Panc1 (cell line): ENCODE measurements around the gene DLGAP4. TPM values are rescaled to one million over a fixed set of nuclear protein-coding genes. Genes with fewer than 3 reads are reported as not detected.

ENCODE experiments used
- ATAC-seq: fragments of 200-7000 bp; cut with Tn5 transposase; 2 replicates; pipeline ENCODE4 v1.9.1; 2020; ENCODE audit warnings: mild to moderate bottlenecking, moderate library complexity
- BruUV-seq: library from RNA; stranded (reverse); fragments of 400-500 nt; replicated peaks from 2 replicates; lab custom pipeline; 2021; lab: Mats Ljungman, UMichigan
- CTCF ChIA-PET: fragments of 300-600 bp; sonication (Branson Sonifier 250); formaldehyde crosslinking; loops from one replicate; lab custom pipeline; 2022; ENCODE audit warnings: antibody characterized with exemption; lab: Charles Lee
- POLR2A ChIA-PET: fragments of 300-600 bp; sonication (Branson Sonifier 250); formaldehyde crosslinking; loops from one replicate; lab custom pipeline; 2022; ENCODE audit warnings: antibody characterized with exemption; lab: Charles Lee
- DNase-seq: peaks from one replicate; pipeline ENCODE4 v3.0.0-alpha.2; 2010; ENCODE audit warnings: low read depth, low spot score
- H3K27ac ChIP-seq: 2 replicates; pipeline ENCODE4 v1.5.1; 2011; ENCODE audit warnings: mild to moderate bottlenecking, low read length, inconsistent platforms
- H3K27me3 ChIP-seq: fragments of 200-500 bp; sonication (Bioruptor generic); 2 replicates; pipeline ENCODE4 v1.6.0; 2014; ENCODE audit warnings: low read length, inconsistent platforms; ENCODE audit not compliant: control insufficient read depth, insufficient read depth
- H3K36me3 ChIP-seq: fragments of 200-500 bp; sonication (Bioruptor generic); 2 replicates; pipeline ENCODE4 v1.5.1; 2014; ENCODE audit warnings: inconsistent platforms, mild to moderate bottlenecking, low read length, moderate library complexity; ENCODE audit not compliant: control insufficient read depth, insufficient read depth
- H3K4me1 ChIP-seq: 2 replicates; pipeline ENCODE4 v1.5.1; 2011; ENCODE audit warnings: inconsistent platforms, mild to moderate bottlenecking, low read length, moderate library complexity; ENCODE audit not compliant: control insufficient read depth, insufficient read depth
- H3K4me3 ChIP-seq, 2 experiments: 2 replicates each; pipeline ENCODE4 v1.5.1; 2011 to 2012; ENCODE audit warnings: low read depth in 2 of 2, low read length in 2 of 2, mild to moderate bottlenecking in 2 of 2, inconsistent platforms in 1 of 2, moderate library complexity in 1 of 2
- H3K9me3 ChIP-seq: fragments of 200-500 bp; sonication (Bioruptor generic); 2 replicates; pipeline ENCODE4 v1.5.1; 2014; ENCODE audit warnings: low read depth, mild to moderate bottlenecking, inconsistent platforms, low read length, moderate library complexity; ENCODE audit not compliant: control insufficient read depth, insufficient read depth
- CTCF ChIP-seq: fragments of 450-650 bp; IDR thresholded peaks from 2 replicates; pipeline ENCODE4 v1.5.1; 2017; ENCODE audit warnings: mild to moderate bottlenecking
- POLR2AphosphoS5 ChIP-seq: IDR thresholded peaks from 2 replicates; pipeline ENCODE4 v1.6.1; 2012; ENCODE audit warnings: mild to moderate bottlenecking, low read depth, low read length, moderate library complexity
- REST ChIP-seq, 2 experiments: IDR thresholded peaks; 2 replicates each; pipeline ENCODE4 v1.6.1; 2011 to 2012; ENCODE audit warnings: low read depth in 2 of 2, control low read depth in 1 of 2, low read length in 1 of 2, mild to moderate bottlenecking in 1 of 2, moderate library complexity in 1 of 2; ENCODE audit not compliant: insufficient read depth in 1 of 2
- SIN3A ChIP-seq: IDR thresholded peaks from 2 replicates; pipeline ENCODE4 v1.6.1; 2012; ENCODE audit warnings: low read depth, mild to moderate bottlenecking, low read length, moderate library complexity, borderline replicate concordance; ENCODE audit not compliant: insufficient read depth
- TCF7L2 ChIP-seq: IDR thresholded peaks from 2 replicates; pipeline ENCODE4 v1.6.1; 2011; ENCODE audit warnings: mild to moderate bottlenecking, low read depth, low read length, inconsistent platforms
- in situ Hi-C: cut with HindIII; loops from 2 replicates; pipeline ENCODE4 v1.10.0; 2016; ENCODE audit warnings: low sequenced_read_pairs, low pct_unique_long_range_greater_than_20kb
- intact Hi-C: fragments of 100-400 bp; cut with micrococcal nuclease; formaldehyde crosslinking; loops from one replicate; pipeline ENCODE4 v1.10.0; 2022; ENCODE audit not compliant: unreplicated experiment
- total RNA-seq: library from RNA; stranded (reverse); gene quantifications from one replicate; pipeline ENCODE4 v1.2.1, GENCODE V29; 2021; ENCODE audit not compliant: unreplicated experiment

The DLGAP4 gene
- total RNA-seq, 1 experiment from 2014 or later: 52.5 TPM

- POLR2A ChIA-PET: interaction anchor here (0.6 kb wide), 1 partner anchor 87 kb away, joined by 3 read pairs; no protein-coding TSS in a partner anchor
- H3K4me1 ChIP-seq: no peaks in the 10 kb centered on the region
- no TSS peak for BruUV-seq
- DNase-seq (no peak), ATAC-seq (no peak)
- intact Hi-C loops: no loop called here
- H3K4me3 ChIP-seq: no peak overlapping the region
- H3K36me3 ChIP-seq: no peaks in the 10 kb centered on the region
- no peak overlapping the region for H3K27ac ChIP-seq
- H3K27me3 ChIP-seq: no peaks in the 10 kb centered on the region
- CTCF ChIA-PET: no interaction called here
- in situ Hi-C loops: no loop called here
- no peaks in the 10 kb centered on the region for H3K9me3 ChIP-seq
- no peak for TF ChIP-seq SIN3A
- TF ChIP-seq REST (IDR thresholded peaks at IDR 0.05; ENCODE audit: insufficient read depth in 1 of 2, low read depth in 2 of 2, low read length in 1 of 2): no peak
- TF ChIP-seq POLR2AphosphoS5: no peak
- TF ChIP-seq TCF7L2: no peak
- TF ChIP-seq CTCF: no peak
Measured at GRCh38 chr20:36266189-36266588, 40.0 kb upstream of the DLGAP4 start.

GRCh38 chr20:36267605-36268381 is 38.3 kb upstream of the DLGAP4 start:
- CTCF ChIA-PET: interaction anchor here (0.7 kb wide), 1 partner anchor 275 kb away, joined by 4 read pairs; no protein-coding TSS in a partner anchor
- no TSS peak for BruUV-seq
- no peak for DNase-seq
- Histone ChIP-seq H3K9me3 (no peaks in the 10 kb centered on the region), H3K27ac (no peak overlapping the region), H3K36me3 (no peaks in the 10 kb centered on the region), H3K27me3 (no peaks in the 10 kb centered on the region), H3K4me1 (no peaks in the 10 kb centered on the region), H3K4me3 (no peak overlapping the region)
- POLR2A ChIA-PET: interaction anchor here (0.6 kb wide), 1 partner anchor 24 kb away, joined by 3 read pairs; no protein-coding TSS in a partner anchor
- intact Hi-C loops: no loop called here
- ATAC-seq: no peak
- TF ChIP-seq REST (IDR thresholded peaks at IDR 0.05; ENCODE audit: insufficient read depth in 1 of 2, low read depth in 2 of 2, low read length in 1 of 2) (no peak), CTCF (no peak)
- in situ Hi-C loops: no loop called here
